HG02973 (cell line): Measurements from ENCODE around the gene IFITM10.
"Not testable (repeated sequence)": the region's sequence is repeated elsewhere in the genome, so short reads cannot be mapped to it uniquely, and the experiment has no call there.

Experiments
- ATAC-seq: cut with Tn5 transposase; IDR thresholded peaks from one replicate; pipeline ENCODE4 v1.9.1; 2021; ENCODE audit warnings: moderate library complexity; ENCODE audit not compliant: unreplicated experiment

Gene IFITM10

GRCh38 chr11:1693327-1694063 lies 56.9 kb downstream of the IFITM10 start:
- ATAC-seq = no peak

GRCh38 chr11:1692708-1693326 lies 57.6 kb downstream of the IFITM10 start:
- no peak for ATAC-seq

- ATAC-seq = no peak
Observed at GRCh38 chr11:1691878-1692707, 58.3 kb downstream of the IFITM10 start.

GRCh38 chr11:1691026-1691877 lies 59.1 kb downstream of the IFITM10 start:
- ATAC-seq = no peak

GRCh38 chr11:1690167-1691025 lies 60.0 kb downstream of the IFITM10 start:
- ATAC-seq = no peak

GRCh38 chr11:1689250-1690166 lies 60.9 kb downstream of the IFITM10 start:
- ATAC-seq = not testable (repeated sequence)

GRCh38 chr11:1688336-1688947 lies 62.0 kb downstream of the IFITM10 start:
- ATAC-seq = not testable (repeated sequence)

GRCh38 chr11:1686220-1686619 lies 64.2 kb downstream of the IFITM10 start:
- ATAC-seq = not testable (repeated sequence)

- ATAC-seq = not testable (repeated sequence)
Observed at GRCh38 chr11:1684886-1685874, 65.2 kb downstream of the IFITM10 start.

- ATAC-seq = not testable (repeated sequence)
Observed at GRCh38 chr11:1683904-1684572, 66.4 kb downstream of the IFITM10 start.

GRCh38 chr11:1683216-1683615 lies 67.2 kb downstream of the IFITM10 start:
- not testable (repeated sequence) for ATAC-seq
